HG02571 (cell line): Measurements from ENCODE around the gene GAA.

Experiments used
- ATAC-seq: cut with Tn5 transposase; IDR thresholded peaks from one replicate; pipeline ENCODE4 v1.9.1; 2021; ENCODE audit warnings: mild to moderate bottlenecking, moderate library complexity; ENCODE audit not compliant: unreplicated experiment

Gene GAA

GRCh38 chr17:80103449-80104085 lies 2.2 kb downstream of the GAA start:
- ATAC-seq = no peak

- no peak for ATAC-seq
Observed at GRCh38 chr17:80104321-80104955, 3.1 kb downstream of the GAA start.

- ATAC-seq = no peak
Observed at GRCh38 chr17:80104956-80105375, 3.6 kb downstream of the GAA start.

GRCh38 chr17:80105762-80106161 lies 4.4 kb downstream of the GAA start:
- ATAC-seq = no peak

- ATAC-seq = no peak
Observed at GRCh38 chr17:80106176-80106575, 4.8 kb downstream of the GAA start.

GRCh38 chr17:80106751-80107150 lies 5.4 kb downstream of the GAA start:
- ATAC-seq = no peak

DNA sequence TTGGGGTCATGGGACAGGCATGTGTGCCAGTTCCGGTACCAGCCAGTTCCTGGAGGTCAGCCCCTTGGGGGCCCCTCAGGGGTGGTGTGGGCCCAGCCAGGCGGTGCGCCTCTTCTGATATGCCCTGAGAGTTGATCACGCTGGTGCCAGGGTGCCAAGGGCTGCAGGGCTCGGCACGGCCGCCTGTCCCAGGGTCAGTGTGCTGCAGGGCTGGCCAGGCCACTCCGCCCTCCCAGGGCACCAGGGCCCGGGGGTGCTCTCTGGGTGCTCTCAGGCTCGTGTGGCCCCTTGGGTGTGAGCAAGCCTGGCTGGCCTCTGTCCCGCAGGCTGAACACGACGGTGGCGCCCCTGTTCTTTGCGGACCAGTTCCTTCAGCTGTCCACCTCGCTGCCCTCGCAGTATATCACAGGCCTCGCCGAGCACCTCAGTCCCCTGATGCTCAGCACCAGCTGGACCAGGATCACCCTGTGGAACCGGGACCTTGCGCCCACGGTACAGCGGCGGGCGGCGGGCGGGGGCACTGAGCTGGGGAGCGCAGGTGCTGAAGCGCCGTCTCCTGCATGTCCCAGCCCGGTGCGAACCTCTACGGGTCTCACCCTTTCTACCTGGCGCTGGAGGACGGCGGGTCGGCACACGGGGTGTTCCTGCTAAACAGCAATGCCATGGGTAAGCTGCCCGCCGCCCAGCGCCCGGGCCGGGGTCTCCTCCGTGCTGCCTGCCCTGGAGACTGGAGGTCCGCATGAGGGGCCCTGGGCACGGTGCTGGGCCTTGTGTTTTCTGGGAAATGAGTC lies 6.0 kb downstream of the GAA start:
- no peak for ATAC-seq

GRCh38 chr17:80108036-80108971 lies 6.9 kb downstream of the GAA start:
- no peak for ATAC-seq

GRCh38 chr17:80109066-80109660 lies 7.8 kb downstream of the GAA start:
- ATAC-seq = no peak

- no peak for ATAC-seq
Observed at GRCh38 chr17:80109713-80110446, 8.5 kb downstream of the GAA start.

DNA sequence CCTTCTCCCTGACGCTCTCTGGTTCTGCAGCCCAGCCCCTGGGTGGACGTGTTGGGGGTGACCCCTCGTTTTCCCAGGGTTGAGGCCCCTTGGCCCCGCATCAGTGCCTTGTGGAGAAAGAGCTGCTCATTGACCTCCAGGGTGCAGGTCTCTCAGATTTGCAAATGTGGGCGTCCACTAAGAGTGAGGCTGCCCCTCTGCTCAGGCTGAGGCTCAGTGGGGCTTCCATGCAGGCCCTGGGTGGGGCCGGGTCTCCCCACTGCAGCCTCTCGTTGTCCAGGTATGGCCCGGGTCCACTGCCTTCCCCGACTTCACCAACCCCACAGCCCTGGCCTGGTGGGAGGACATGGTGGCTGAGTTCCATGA lies 9.0 kb downstream of the GAA start:
- no peak for ATAC-seq

DNA sequence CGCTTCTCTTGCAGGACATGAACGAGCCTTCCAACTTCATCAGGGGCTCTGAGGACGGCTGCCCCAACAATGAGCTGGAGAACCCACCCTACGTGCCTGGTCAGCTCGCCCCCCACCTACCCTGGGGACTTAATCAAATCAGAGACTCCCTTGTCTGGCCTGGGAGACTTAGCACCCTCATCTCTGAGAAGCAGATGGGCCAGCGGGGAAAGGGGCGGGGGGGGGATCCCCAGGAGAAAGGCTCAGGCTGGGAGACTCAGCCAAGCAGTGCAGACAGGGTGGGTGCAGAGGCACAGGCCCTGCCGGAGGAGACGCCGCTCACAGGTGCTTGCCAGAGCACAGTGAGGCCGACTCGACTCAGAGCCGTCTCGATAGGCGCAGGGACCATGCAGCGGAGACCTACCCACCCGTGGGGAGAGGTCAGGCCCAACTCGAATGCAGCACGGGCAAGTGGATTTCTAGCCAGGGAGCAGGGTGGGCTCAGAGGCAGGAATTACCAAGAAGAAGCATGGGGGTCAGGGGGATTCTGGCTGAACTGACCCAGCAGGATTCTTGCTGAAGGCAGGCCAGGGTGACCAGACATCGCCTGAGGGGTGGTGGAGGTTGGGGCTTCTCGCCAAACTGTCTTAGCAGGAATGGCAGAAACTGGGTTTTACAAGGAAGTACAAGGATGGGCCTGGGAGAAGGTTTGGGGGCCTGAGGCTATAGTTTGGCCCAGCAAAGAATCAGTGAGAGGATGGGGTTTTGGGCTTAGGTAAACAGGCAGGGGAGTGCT lies 9.7 kb downstream of the GAA start:
- ATAC-seq = no peak

DNA sequence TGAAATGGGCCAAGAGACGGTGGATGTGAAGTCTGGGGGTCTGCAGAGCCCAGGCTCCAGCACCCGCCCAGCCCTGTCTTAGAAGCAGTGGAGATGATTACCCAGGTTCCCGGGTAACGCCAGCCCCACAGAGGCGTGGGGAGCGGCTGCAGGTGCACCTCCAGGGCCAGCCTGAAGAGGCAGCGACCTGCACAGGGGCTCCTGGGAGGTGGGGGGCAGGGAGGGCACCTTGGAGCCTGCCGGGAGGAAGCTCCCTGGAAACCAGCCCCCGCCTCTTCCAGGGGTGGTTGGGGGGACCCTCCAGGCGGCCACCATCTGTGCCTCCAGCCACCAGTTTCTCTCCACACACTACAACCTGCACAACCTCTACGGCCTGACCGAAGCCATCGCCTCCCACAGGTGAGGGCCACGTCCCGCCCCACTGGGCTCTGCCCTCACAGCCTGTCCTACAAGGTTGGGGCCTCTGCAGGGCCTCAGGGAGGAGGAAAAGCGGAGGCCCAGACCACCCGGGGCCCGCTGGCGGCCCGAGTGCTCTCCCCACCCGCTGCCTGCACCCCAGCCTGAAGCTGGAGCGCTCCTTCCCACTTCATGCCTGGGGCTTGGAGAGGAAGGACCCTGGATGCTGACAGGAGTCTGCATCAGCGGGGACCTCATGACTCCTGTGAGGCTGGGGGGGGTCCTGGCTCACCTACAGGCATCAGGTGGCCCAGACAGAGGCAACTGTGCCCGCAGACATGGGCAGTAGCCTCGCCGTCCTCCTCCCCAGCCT lies 10.5 kb downstream of the GAA start:
- ATAC-seq = no peak

DNA sequence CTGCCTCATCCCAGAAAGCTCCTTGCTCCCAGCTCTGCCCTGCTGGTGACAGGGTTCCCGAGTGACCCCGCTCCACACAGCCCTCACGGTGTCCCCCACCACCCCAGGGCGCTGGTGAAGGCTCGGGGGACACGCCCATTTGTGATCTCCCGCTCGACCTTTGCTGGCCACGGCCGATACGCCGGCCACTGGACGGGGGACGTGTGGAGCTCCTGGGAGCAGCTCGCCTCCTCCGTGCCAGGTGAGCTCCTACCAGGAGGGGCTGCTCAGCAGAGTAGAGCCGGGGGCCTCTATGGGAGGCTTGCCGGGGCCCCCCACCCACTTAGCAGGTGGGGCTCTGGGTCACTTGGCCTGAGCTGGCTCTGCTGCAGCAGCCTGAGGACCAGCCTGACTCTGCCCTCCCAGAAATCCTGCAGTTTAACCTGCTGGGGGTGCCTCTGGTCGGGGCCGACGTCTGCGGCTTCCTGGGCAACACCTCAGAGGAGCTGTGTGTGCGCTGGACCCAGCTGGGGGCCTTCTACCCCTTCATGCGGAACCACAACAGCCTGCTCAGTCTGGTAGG lies 11.2 kb downstream of the GAA start:
- no peak for ATAC-seq

DNA sequence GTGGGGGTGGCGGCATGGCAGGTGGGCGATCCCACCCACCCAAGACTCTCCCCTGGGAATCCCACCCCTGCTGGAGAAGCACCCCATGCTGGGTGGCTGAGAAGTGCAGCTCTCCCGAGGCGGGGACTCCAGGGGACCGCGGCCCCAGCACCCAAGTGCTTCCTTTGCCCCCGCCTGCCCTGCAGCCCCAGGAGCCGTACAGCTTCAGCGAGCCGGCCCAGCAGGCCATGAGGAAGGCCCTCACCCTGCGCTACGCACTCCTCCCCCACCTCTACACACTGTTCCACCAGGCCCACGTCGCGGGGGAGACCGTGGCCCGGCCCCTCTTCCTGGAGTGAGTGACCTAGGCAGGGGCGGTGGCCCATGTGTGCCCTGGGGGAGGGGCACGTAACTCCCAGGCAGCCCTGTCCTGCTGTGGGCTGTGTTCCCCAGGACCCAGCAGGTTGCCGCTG lies 11.7 kb downstream of the GAA start:
- no peak for ATAC-seq

DNA sequence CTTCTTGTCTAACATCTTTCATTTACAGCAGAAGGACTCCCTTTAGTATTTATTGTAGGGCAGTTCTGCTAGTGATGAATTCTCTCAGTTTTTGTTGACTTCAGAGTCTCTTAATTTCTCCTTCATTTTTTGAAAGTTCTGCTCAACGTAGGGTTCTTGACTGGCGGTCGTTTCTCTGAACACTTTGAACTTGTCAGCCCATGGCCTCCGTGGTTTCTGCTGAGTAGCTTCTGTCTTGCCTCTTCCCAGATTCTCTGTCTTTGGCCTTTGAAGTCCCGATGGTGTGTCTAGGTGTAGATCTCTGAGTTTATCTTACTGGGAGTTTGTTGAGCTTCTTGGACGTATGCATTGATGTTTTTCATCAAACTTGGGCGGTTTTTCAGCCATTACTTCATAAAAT lies 13.4 kb downstream of the GAA start:
- ATAC-seq = no peak

GRCh38 chr17:80115159-80115558 lies 13.8 kb downstream of the GAA start:
- no peak for ATAC-seq

- ATAC-seq = no peak
Observed at GRCh38 chr17:80116276-80116920, 15.0 kb downstream of the GAA start.
